DMS 273 treated with DMSO at 0.1 percent for 48 hours (cell line): ENCODE measurements around the gene PHTF1.
"Not testable (repeated sequence)": the region's sequence is repeated elsewhere in the genome, so short reads cannot be mapped to it uniquely, and the experiment has no call there.

Experiments
- DNase-seq: peaks from one replicate; lab custom pipeline; 2025; lab: John Stamatoyannopoulos, UW

The PHTF1 gene

DNA sequence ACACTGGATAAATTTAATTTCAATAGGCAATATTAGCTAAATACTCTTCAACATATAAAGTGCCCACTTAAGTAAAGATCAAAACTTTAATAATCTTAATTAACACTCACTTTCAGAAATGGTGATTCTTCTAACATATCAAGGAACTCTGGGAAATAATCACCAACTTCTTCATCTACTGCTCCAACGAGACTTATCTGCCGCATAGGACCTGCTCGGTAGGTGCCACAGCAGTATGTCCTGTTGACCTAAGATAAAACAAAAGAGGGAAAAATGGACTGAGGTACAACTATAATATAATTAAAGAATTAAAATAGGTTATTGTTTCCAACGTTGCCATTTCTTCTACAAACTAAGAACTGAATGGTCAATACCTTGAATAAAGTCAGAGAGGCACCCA, 18.3 kb upstream of the PHTF1 start:
- no peak for DNase-seq

DNA sequence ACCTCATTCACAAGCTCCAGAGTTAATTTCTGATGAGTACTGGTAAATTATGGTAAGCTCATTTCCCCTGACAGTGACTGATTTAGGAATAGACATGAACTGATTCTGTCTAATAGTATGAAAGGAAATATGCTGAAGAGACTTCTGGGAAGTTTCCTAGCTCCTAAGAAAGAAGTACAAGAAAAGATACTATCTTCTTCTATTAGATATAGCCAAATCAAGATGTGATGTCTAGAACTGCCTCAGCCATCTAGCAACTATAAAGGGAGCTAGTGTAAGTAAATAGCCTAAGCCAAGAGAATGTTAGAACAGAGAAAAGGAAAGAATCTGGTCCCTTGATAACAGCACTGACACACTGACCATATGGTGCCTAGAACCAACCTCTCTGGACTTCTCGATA, 10.7 kb upstream of the PHTF1 start:
- no peak for DNase-seq

DNA sequence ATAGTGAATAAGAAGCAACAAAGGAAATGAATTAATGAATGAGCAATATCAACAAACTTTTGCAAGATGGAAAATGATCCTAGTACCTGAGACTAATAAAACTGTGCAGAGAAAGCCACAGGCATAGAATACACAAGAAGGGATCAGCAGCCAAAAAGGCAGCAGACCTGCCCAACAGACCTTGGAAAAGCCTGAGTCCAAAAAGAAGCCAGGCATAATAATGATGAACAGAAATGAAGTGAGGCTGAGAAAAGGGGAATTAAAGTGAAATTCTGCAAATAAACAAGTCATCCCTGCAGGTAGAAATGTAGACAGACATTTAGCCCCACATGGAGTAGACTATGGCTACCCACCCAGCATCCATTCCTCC, 10.3 kb upstream of the PHTF1 start:
- no peak for DNase-seq

DNA sequence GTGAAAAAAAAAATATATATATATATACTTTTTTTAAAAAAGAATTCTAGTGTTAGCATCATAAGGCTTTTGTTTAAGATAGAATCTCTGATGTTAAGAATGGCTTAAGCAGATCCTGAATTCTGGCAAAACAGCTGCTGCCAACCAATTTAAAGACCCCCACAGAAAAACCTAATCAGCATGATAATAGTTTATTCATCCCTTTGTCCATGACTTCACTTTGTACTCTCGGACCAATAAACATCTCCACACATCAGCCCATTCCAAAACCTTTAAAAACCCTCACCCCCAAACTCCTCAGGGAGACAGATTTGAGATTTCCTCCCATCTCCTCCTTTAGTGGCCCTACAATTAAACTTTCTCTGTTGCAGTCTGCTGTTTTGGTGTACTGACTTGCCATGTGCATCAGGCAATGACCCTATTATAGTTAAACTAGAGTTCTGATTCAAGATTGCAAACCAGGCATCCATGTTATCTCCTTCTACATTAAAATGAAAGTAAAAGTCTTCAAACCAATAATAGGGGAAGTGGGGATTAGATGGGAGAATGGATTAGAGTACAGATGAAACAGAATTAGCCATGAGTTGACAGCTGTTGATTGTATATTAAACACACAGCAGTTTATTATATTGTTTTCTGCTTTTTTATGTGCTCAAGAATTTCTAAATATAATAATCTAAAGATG, 9.8 kb upstream of the PHTF1 start:
- no peak for DNase-seq

DNA sequence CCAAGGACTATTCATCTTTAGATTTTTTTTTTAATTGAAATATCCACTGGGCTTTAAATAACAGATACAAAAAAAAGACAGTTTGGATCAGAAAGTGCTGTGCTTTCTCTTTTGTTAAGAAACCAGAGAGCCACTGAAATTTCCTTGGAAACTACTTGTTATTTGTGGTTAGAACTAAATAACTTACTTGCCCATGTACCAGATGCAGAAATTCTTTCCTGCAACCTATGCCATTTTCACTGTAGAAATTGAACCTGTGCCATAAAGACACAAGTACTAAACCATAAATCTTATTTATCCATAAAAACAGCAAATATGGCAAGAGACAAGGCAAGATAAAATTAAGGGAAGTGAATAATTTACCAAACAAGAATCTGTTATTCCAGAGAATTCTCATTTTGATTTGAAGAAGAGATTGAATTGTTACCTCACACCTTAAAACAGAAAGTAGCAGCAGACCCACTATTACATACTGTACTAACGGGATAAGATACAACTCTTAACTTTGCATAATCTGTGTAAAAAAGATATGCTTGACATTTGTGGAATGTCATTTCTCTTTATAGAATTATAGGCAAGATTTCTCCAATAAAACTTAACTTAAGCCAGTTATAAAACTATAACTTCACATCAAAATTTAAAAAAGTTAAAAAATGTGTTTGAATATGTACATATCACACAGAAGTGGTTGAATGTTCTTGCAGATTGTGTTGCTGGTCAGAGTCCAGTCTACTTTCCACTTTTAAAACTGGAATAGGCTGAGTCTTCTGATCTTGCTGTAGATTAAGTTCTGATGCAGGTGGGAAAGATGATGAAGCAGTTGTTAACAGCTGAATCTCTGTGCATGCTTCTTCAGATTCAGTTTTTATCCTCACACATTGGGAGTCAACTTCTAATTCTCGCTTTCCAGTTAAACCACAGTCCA, 6.3 kb upstream of the PHTF1 start:
- DNase-seq, result no peak

DNA sequence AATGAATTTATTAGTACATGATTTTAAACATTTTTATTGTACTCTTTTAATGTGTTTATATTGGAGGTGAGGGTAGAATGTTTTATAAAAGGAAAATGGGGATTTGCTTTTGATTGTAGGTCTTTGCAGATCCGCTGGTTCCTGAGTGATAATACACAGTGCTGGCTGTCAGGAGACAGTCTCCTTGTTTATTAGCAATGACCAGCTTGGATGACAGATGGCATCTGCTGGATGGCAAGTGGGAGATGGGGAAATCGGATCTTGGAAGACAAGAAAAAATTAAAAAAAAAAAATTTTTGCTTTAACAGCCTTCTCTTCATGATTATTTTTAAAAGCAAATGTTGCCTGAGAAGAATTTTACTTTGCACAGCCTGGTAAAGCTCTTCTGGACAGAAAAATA, 4.4 kb upstream of the PHTF1 start:
- peak; percentile 60 for DNase-seq

DNA sequence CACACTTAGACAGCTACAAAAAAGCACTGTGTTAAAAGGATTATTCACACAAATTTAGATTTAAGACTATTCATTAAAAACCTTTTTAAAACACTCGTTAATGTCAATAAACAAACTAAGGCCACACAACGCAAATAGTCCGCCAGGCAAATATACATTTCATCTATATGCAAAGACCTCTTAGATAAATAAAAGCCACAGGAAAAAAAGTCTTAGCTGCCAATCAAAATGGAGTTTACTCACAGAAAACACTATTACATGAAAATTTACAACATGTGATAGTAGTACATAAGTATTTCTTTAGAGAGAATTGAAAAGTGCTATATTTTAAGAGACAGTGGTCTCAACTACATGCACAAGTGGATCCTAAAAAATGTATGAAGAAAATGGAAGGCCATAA, 2.7 kb upstream of the PHTF1 start:
- DNase-seq, result no peak

DNA sequence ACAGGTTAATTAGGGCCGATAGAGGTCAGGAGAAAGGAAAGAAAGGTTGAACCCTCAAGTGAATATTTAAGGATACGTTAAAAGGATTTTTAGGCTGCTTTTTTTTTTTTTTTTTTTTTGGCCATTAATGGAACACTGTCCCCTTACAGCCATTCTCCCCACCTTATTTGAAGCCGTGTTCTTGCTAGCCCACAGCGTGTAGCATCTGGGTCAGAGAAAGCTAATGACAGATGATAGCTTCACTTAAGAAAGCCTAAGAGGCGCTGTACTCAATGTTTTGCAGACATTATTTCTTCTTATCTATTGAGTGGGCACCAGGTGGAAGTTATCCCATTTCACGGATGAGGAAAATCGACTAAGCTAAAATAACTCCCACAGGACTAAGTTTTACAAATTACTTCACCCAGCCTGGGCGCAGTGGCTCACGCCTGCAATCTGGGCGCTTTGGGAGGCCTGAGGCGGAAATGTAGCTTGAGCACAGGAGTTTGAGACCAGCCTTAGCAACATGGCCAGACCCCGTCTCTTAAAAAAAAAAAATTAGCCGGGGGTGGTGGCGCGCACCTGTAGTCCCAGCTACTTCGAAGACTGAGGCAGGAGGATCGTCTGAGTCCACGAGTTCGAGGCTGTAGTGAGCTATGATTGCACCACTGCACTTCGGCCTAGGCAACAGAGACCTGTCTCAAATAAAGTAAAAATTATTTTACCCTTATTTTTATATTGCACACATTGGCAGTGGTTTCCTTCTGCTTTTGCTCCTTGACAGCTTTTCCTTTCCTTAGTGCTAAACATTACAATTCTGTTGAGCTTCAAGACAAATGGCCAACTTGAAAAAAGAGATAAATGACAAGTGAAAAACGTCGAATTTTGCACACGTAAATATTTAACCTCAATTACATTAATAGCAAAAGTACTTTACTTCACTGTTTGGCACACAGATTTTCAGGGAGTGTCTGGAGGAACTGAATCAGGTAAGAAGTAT, 1.1 kb upstream of the PHTF1 start:
- no peak for DNase-seq

DNA sequence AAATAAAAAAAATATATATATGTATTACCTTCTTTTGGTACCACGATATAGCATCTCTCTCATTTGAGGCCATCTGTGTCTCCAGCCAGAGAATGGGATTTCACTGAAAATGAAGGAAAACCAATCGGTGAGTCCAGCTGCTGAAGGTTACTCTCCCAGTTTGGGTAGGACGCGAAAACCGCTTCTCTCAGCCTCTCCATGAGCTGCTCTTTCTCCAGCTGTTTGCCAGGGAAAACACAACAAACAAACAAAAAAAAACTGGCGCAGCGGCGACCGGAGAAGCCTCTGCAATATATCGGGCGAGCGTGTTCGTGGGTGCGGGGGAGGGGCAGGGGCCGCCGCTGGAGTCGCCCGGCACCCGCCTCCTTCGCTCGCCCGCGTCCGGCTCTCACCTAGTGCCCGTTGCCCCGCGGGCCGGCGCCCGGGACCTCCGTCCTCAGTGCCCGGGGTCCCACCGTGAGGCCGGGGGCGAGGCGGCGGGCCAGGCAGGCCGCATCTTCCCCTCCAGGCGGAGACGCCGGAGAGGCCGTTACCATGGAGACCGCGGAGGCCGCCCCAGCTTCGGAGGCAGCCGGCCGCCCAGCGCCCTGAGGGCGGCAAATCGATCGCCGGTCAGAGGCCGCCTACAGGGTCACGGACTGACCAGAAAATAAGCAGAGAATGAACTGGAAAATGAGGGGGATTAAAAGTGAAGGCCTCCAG, 504 bp downstream of the PHTF1 start:
- DNase-seq, result no peak

DNA sequence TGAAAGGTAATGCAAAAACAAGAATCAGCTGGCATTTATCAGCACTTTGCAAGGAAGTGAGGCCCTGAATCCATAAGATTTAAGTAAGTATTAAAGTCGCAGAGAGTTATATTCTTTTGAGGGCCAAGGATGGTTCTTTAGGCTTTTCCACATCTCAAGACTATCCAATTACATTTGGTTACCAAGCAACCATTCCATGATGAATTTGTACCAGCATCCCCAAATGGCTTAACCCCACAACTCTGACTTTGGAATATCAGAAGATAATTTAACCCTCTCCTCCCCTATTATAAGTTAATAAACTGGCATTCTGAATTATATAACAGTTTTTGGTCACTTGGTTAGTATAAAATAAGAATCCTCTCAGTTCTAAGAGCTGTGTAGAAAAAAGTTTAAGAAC, 2.8 kb downstream of the PHTF1 start:
- DNase-seq, result no peak

DNA sequence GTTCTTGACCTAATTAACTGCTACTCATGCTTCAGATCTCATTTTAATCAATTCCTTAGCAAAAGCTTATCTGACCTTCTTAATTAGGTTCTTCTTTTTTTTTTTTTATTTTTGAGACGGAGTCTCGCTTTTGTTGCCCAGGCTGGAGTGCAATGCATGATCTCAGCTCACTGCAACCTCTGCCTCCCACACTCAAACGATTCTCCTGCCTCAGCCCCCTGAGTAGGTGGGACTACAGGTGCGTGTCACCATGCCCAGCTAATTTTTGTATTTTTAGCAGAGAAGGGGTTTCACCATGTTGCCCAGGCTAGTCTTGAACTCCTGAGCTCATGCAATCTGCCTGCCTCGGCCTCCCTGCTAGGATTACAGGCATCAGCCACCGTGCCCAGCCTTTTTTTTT, 6.0 kb downstream of the PHTF1 start:
- DNase-seq, result not testable (repeated sequence)

DNA sequence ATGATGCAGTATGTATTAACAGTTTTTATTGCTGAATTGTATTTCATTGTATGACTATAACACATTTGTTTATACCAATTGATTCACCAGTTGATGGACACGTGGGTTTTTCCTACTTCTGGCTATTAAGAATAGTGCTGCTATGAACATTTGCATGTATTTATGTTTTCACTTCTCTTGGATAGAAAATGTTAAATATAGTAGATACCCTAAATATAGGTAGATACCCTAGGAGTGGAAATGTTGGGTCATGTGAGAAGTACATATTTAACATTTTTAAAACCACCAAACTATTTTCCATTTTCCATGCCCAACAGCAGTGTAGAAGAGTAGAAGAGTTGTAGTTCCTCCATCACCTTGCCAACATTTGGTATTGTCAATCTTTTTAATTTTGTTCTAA, 7.8 kb downstream of the PHTF1 start:
- DNase-seq, result no peak

DNA sequence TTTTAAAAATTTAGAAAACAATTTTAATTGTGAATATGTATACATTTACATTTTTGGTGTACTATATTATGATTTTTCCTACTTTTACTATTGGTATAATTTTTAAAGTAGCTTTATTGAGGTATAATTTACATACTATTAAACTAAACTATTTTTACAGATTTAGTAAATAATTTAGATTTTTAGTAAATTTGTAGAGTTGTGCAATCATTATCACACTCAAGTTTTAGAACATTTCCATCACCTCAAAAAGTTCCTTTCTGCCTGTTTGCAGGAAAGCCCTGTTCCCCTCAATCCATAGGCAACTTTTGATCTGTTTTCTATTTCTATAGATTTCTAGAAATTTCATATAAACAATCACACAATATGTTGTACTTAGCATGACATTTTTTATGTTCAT, 8.2 kb downstream of the PHTF1 start:
- no peak for DNase-seq

DNA sequence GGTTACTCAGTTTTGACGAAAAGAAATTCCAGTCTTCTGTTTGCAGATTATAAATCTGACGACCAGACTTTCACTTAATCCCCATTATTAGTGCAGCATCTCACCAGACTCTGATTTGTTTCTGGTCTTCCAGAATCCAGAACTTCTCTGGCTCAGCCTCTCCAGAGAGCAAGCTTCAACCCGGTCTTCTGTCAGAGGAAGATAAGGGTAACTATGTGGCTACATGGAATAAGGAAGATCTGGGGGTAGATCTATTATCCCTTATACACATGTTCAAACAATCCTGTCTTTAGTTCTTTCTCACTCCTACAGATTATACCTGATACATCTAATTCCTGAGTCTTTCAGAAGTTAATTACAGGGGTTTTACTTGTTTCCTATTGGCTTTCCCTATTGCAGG, 9.9 kb downstream of the PHTF1 start:
- no peak for DNase-seq

DNA sequence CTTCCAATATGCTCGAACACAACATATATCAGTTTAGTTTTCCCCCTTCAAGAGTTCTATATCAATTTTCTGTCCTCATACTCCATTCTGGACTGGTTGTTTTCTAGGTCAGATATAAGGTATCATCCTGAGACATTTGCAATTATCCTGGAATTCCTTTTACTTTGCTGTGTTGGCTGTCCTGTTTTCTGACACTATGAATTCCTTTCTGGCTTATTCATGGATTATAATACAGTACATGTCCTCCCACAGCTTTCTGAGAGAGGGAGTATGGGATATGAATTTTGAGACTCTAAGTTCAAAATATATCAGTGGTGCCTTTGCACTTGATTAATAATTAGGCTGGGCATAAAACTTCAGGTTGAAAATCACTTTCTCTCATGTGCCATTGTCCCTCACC, 11.9 kb downstream of the PHTF1 start:
- no peak for DNase-seq

DNA sequence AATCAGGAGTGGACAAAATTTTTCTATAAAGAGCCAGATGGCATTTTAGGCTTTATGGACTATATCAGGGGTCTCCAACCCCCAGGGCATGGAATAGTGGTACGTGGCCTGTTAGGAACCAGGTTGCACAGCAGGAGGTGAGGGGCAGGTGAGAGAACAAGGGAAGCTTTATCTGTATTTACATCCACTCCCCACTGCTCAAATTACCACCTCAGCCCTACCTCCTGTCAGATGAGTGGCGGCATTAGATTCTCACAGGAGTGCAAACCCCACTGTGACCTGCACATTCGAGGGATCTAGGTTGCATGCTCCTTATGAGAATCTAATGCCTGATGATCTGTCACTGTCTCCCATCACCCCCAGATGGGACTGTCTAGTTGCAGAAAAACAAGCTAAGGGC, 13.9 kb downstream of the PHTF1 start:
- DNase-seq, result no peak

DNA sequence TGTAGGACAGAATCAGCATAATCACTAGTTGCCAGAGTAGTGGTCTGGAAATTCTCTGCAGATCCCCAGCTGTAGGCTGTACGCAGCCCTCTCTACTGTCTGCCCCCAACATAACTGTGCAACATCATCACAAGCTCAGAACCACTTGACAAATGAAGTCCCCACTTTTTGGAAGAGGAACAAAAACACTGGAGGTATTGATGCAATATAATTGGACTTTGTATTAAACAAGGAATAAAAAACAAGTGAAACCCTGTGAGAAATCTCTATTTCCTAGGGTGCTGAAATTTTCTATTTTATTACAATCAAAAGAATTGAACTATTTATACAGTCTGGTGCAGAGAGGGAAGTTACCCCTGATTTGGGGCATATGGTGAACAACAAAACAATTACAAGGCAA, 15.2 kb downstream of the PHTF1 start:
- DNase-seq, result no peak

DNA sequence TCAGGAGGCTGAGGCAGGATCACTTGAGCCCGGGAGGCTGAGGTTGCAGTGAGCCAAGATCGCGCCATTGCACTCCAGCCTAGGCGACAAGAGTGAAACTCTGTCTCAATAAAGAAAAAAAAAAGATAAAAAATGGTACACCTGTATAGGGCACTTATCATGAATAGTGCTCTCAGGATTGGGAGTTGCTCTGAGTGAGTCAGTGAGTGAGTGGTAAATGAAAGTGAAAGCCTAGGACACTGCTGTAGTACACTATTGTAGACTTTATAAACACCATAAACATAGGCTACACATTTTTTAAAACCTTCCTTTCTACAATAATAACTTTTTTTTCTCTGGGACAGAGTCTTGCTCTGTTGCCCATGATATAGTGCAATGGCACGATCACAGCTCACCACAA, 16.8 kb downstream of the PHTF1 start:
- DNase-seq, result no peak

DNA sequence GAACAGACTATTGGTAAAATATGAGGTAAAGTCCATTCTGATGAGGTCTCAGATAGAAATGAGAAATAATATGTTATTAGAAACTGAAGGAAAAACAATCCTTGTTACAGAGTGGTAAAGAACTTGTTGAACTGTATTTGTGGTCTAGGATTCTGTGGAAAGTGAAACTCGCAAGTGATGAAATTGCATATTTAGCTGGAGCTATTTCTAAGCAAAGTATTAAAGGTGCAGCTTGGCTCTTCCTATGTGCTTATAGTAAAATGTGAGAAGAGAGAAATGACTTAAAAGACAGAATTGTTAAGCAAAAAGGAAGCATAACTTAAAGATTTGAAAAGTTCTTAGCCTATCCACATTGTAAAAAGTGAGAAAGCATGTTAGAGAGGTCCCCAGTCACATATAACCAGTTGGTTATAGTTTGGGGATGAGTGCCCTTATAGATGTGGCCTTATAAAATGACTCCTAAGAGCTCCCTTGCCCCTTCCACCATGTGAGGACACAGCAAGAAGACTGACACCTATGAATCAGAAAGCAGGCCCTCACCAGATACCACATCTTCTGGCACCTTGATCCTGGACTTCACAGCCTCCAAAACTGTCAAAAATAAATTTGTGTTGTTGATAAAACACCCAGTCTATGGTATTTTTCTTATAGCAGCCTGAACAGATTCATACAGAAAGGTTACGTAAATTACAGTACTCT, 24.8 kb downstream of the PHTF1 start:
- DNase-seq, result no peak

DNA sequence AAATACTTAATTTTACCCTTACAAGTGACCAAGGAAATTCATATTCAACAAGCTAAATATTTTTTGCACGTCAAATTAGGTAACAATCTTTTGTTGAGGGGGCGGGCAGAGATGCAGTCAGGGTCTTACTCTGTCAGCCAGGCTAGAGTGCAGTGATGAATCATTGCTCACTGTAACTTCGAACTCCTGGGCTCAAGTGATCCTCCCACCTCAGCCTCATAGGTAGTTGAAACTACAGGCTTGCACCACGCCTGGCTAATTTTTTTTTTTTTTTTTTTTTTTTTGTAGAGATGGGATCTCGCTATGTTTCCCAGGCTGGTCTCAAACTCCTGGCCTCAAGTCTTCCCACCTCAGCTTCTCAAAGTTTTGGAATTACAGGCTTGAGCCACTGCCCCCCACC, 26.5 kb downstream of the PHTF1 start:
- DNase-seq, result no peak

DNA sequence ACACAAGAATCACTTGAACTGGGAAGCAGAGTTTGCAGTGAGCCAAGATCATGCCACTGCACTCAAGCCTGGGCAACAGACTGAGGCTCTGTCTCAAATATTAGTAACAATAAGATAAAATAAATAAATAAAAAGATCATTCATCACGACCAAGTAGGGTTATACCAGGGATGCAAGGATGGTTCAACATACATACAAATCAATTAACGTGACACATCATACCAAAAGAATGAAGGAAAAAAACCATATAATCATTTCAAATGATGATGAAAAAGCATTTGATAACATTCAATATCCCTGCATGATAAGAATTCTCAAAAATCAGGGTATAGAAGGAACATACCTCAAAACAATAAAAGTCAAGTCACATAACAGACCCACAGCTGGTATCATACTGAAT, 38.3 kb downstream of the PHTF1 start:
- DNase-seq, result no peak
